ENCODE results near the gene IFT80.
A peak's percentile ranks its signal among the peaks of the same experiment; 100 is the strongest.

IFT80 gene

GRCh38 chr3:160399125-160400029 lies at the start of gene IFT80, which contains the start of gene SMC4:
Gene IFT80, minus strand, starts transcription at chr3:160399225. Its CDS starts 14,625 bp downstream, at chr3:160384600.
Gene SMC4, plus strand, starts transcription at chr3:160399650. Its CDS starts 1,177 bp downstream, at chr3:160400827.
- peak; percentile 97 for DNase-seq

- DNase-seq, result no peak
These were observed 48.5 kb upstream of the IFT80 start for GRCh38 chr3:160447544-160447943.

GRCh38 chr3:160446522-160447056 lies 47.6 kb upstream of the IFT80 start:
- DNase-seq, result no peak

GRCh38 chr3:160445854-160446253 lies 46.8 kb upstream of the IFT80 start:
- DNase-seq, result no peak

DNA sequence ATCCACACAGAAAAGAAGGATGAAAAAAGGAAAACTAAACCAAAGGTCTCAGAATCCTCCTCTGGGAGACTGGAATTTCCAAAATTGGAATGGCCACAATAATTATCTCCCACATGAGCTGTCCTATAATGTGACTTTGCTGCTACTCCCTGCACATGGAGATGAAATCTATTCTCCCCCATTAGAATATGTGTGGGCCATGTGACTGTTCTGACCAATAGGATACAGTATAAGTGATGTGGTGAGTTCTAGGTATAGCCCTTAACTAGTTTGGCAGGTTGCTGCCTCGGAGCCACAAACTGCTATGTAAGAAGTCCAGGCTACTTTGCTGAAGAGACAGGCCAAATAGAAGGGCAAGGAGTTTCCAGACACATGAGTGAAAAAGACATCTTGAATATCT lies 45.4 kb upstream of the IFT80 start:
- DNase-seq, result no peak

GRCh38 chr3:160440687-160441086 lies 41.7 kb upstream of the IFT80 start:
- DNase-seq, result no peak

DNA sequence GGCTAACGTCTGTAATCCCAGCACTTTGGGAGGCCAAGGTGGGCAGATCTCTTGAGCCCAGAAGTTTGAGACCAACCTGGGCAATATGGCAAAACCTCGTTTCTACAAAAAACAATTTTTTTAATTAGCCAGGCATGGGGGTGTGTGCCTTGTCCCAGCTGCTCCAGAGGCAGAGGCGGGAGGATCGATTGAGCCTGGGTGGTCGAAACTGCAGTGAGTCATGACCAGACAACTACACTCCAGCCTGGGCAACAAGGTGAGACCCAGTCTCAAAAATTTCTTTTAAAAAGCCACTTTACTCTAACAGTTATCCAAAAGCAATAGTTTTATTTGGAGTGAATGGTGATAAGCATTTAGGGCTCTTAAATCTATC lies 38.0 kb upstream of the IFT80 start:
- DNase-seq, result no peak

DNA sequence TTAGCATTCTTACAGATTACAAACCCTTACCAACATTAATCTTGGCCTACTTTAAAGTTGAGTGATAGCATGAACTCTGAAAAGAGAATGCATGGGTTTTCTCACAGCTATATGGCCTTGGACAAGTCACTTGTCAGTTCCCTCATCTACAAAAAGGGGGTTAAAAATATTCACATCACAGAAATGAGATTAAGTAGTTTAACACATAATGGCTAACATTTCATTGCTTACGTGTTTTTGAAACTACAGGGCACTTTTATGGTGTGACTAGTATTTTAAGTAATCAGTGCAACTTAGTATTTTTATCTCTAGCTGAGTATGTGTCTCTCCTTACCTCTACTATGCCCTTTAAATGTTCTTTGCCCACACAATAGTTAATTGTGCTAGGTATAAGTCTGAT lies 36.7 kb upstream of the IFT80 start:
- no peak for DNase-seq

DNA sequence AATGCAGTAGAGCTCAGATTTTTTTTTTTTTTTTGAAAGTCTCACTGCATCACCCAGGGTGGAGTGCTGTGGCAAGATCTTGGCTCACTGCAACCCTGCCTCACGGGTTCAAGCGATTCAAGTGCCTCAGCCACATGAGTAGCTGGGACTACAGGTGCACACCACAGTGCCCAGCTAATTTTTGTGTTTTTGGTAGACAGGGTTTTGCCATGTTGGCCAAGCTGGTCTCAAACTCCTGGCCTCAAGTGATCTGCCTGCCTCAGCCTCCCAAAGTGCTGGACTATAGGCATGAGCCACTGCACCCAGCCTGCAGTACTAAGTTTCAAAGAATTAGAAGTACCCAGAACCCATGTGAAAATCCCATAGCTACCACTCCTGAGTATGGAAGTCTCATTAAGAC lies 36.1 kb upstream of the IFT80 start:
- DNase-seq, result no peak

DNA sequence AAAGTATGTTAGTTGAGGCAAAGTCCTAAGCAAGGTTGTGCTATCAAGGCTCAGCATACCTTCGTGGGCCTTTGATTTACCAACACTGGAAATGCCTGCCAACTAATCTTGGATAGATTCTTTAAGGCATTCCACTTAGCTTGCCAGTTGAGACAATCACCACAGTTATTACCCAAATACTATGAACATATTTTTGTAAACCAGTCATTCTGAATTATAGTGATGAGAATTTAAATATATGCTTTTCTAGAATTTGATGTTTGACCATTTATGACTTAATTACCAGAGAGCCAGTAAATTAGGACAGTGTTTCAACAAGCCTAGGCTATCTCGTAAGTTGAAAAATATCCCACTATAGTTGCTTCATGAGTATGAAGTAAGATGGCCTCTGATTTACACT lies 35.0 kb upstream of the IFT80 start:
- DNase-seq, result no peak

DNA sequence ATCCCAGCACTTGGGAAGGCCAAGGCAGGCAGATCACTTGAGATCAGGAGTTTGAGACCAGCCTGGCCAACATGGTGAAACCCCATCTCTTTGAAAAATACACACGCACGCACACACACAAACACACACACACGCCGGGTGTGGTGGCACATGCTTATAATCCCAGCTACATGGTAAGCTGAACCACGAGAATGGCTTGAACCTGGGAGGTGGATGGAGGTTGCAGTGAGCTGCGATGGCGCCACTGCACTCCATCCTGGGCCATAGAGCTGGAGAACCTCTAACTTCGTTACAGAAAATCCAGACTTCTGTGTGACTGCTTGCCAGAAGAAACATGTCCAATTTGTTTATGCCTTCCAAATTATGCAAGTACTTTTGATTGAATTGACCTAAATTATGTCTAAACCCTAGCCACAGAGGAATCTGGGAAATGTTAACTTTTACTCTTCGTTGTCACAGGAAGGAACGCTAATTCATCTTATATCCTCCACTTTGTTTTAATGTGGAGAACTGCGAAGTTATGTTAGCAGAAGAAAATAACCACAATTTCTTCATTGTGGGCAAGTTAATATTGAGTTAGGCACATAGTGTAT lies 28.9 kb upstream of the IFT80 start:
- DNase-seq, result no peak

DNA sequence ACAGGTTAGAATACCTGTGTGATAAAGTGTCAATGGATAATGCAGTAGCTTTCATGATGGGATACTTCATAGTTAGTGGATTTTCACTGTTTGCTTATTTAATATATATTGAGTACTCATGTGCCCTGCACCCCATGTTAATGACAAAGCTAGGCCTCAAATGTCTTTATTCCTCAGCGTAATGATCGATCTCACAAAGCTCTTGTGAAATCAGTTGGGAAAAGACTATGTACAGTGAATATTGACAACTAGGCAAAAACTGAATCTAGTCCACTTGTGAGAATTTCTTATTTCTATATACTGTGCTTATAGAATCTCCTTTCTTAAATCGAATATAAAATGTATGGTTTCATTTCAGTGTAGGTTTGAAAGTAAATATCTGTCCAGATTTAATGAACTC lies 18.3 kb upstream of the IFT80 start:
- no peak for DNase-seq

GRCh38 chr3:160413613-160414248 lies 14.7 kb upstream of the IFT80 start:
- peak; percentile 71 for DNase-seq

DNA sequence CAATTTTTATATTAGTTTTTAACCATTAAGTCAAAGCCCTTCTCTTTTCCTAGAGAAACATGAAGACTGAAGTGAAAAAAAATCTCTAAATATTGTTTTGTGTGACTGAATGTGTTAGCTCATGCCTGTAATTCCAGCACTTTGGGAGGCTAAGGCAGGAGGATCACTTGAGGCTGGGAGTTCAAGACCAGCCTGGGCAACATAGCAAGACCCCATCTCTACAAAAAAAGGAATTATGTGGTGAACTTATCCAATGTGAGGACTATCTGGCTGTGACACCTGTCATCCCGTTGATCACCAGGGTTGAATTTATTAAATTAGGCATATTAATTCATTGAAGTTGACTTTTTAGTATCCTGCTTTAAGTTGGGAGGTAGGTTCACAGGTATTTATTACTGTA lies 13.5 kb upstream of the IFT80 start:
- no peak for DNase-seq

- no peak for DNase-seq
These were observed 11.0 kb upstream of the IFT80 start for GRCh38 chr3:160409812-160410610.

DNA sequence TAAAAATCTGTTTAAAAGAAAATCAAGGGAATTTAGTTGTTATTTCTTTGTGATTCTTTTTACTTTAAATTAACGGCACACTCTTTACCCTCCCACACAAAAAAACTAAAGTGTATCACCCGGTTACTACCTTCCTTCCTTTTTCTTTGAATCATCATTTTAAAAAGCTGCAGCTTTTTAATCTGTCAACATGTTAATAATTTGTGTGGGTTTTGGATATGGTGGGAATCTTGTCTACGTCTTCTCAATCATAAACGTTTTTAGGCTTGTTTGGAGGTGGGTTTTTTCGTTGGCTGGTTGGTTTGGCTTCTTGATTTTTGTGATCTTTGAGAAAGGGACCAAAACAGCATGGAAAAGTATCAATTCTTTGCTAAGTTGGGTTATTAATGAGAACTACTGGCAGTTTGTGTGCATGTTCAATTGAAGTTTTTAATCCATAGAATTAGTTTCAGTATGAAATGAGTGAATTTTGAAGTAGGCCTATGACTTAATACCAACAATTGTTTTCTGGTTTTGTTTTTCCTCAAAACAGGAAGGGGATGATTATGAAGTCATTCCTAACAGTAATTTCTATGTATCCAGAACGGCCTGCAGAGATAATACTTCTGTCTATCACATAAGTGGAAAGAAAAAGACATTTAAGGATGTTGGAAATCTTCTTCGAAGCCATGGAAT lies 4.9 kb upstream of the IFT80 start:
- no peak for DNase-seq

DNA sequence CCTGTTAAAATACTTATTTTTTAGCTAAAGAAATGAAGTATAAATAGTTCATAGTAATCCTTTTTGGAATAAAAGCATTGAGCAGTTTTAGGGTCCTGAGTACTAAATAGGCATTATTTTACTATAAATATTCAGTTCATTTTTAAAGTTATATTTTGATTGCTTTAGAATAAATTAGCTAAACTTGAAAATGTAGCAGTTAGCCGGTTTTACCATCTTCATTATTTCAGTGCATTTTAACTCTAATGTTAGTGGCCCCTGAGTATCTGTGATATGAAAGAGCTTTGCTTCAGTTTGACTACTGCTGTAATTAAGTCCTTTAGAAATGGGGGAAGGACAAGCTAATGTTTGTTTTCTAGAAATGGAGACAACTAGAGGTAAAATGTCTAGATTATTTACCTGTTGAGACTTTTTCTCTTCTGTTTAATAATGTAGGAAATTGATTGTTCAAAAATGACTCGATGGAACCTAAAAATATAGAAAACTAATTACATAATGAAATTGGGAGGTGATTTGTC lies 4.1 kb upstream of the IFT80 start:
- no peak for DNase-seq

DNA sequence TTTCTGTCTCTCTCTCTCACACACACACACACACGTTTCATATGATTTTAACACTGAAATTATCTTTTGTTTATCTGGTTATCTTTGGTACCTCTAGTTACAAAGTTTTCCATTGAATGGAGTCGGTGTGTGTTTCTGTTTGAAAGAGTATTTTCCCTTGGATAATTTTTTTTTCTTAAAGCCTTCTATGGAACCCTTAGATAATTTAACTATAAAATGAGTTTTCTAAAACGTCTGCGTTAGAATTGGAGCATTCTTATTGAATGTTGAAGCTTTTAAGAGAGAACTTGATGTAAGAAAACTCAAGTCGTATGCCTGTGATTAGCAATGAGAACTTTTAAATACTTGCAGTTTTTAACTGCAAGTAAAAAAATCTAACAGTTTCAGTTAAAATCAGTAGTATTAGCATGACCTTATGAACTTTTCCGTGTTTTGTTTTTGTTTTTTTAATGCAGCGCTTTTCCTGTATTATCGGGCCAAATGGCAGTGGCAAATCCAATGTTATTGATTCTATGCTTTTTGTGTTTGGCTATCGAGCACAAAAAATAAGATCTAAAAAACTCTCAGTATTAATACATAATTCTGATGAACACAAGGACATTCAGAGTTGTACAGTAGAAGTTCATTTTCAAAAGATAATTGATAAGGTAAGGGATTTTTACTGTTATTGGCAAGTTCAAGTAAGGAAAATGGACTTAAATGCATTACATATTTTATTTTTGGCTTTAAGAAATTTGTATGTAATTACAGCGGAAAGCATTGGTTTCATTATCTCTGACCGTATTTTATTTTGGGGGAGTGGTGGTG lies 3.4 kb upstream of the IFT80 start:
- DNase-seq, result no peak

DNA sequence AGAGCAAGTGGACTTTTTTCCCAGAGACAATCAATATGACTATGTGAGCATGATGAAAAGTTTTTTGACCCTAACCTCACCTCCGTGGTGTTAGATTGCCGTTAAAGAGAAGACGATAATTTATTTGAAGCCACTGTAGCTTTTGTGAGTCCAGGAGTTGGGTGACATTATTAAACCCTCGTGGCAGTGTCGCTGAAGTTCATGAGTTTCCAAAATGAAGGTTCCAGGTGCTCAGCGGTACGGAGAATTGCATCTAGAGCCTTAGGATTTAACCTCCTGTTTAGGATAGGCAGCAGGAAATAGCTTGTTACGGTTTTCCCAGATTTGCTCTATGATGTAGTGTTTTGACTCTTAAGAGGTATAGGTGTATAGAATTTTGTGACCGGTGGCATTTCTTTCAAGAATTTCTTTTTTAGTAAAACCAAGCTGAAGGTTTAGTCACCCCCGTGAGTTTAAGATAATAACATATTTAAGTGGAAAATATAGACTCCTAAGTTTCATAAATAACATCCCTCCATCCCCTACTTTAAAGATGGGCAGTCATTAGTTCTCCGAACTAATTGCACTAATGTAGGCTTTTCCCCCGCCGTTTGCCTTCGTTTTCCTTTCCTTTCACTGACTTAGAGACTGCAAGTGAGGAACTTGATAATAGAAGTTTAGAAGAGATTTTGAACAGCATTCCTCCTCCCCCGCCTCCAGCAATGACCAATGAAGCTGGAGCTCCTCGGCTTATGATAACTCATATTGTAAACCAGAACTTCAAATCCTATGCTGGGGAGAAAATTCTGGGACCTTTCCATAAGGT lies 2.5 kb upstream of the IFT80 start:
- peak; percentile 44 for DNase-seq

- DNase-seq, result peak; percentile 40
These were observed 1.7 kb upstream of the IFT80 start for GRCh38 chr3:160400702-160401150.

All from left hindlimb (tissue), 1 donor.